Measurements from ENCODE around the gene ARMC6.

The ARMC6 gene

DNA sequence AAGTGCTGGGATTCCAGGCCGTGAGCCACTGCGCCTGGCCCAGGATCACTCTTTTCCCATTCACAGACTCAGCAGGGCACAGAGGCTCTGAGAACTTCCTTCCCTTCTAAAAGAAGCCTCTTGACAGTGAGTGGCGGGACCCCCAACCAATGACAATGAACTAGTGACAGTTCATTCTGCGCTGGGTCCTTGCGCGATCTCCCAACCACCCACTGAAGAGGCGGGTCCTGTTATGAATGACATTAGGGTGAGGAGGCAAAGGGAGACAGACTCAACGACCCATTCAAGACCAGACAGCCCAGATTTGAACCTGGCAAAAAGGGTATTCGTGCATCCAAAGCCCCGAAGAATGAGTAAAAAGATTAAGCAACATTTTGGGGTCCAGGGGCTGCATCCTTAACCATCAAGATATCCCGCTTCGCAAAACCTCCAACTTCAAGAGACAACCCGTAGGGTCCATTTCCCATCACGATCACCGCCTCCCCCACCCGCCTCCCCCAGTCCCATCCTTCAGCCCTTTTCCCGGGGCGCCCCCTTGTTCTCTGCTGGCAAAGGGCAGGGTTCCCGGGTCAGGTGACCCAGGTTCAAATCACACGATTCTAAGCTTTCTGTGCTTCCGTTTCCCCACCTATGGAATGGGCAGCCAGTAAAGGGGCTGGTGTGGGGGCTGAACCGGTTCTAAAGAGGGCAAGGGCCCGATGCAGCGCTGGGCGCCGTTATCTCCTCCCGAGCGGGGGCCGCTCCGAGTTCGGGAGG lies 805 bp upstream of the ARMC6 start:
- no peak for TF ChIP-seq CTCF (IDR thresholded peaks at IDR 0.05; ENCODE audit: extremely low read depth, missing control alignments)
- peak; percentile 96 for DNase-seq (ENCODE audit: low spot score)

DNA sequence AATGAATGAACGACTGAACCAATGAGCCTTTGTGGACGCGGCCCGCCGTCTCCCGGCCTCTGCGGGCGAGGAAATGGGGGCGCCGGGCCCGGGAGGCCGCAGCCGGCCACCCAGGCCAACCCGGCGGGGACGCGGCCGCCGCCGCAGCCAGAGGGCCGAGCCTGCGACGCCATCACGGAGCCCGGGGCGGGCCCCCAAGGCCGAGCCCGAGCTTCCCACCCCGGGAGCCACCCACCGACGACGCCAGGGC lies 302 bp upstream of the ARMC6 start:
- DNase-seq (ENCODE audit: low spot score), result no peak
- TF ChIP-seq CTCF (IDR thresholded peaks at IDR 0.05; ENCODE audit: extremely low read depth, missing control alignments), result no peak

DNA sequence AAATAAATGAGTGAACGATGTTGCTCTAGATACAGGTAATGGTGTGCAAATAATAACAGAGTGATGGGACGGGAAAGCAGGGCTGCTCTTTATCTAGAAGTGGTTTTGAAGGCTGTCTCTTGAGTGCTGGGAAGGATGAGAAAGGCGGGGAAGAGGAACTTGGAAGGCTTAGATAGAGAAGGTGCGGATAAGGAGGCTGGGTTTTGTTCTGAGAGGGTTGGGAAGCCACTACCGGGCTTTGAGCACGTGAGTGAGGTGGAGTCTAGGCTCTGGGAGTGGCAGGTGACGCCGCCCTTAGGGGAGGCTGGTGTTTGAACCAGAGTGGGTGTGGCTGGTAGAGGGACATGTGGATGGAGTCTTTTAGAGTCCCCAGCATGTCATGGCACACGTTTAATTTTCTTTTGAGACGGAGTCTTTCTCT lies 811 bp downstream of the ARMC6 start:
- DNase-seq (ENCODE audit: low spot score), result peak; percentile 86
- no peak for TF ChIP-seq CTCF (IDR thresholded peaks at IDR 0.05; ENCODE audit: extremely low read depth, missing control alignments)

- no peak for TF ChIP-seq CTCF (IDR thresholded peaks at IDR 0.05; ENCODE audit: extremely low read depth, missing control alignments)
- DNase-seq (ENCODE audit: low spot score), result no peak
Measured at GRCh38 chr19:19039901-19040300, 6.5 kb downstream of the ARMC6 start.

DNA sequence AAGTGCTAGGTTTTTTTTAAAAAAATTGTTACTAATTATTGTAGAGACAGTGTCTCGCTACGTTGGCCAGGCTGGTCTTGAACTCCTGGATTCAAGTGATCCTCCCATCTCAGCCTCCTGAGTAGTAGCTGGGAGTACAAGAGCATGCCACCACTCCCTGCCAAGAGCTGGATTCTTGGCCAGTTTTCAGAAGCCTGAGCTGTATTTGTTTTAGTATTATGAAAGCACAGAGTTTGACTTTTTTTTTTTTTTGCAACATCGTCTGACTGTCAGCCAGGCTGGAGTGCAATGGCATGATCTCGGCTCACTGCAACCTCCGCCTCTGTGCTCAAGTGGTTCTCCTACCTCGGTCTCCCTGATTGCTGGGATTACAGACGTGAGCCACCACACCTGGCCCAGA lies 7.0 kb downstream of the ARMC6 start:
- TF ChIP-seq CTCF (IDR thresholded peaks at IDR 0.05; ENCODE audit: extremely low read depth, missing control alignments), result no peak
- DNase-seq (ENCODE audit: low spot score), result no peak

- TF ChIP-seq CTCF (IDR thresholded peaks at IDR 0.05; ENCODE audit: extremely low read depth, missing control alignments), result no peak
- DNase-seq (ENCODE audit: low spot score), result no peak
Measured at GRCh38 chr19:19042732-19043280, 9.4 kb downstream of the ARMC6 start.

DNA sequence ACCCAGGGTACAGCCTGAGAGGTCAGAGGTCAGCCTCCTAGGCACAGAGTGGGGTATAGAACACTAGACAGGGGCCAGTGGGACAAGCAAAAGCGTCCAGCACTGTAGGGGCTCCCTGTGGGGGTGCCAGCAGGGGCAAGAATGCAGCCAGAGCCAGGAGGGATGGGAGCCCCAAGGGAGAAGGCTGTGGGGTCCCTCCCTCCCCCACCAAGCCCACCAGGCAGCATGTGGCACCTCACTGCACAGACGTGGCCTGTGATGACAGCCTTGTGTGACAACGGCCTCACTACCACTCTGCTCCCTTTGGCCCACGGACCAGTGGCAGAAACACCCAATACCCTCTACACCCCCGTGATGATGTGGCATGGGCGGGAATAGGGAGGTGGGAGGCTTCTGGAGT lies 10.1 kb downstream of the ARMC6 start:
- no peak for DNase-seq (ENCODE audit: low spot score)
- TF ChIP-seq CTCF (IDR thresholded peaks at IDR 0.05; ENCODE audit: extremely low read depth, missing control alignments), result no peak
